GM12878 (cell line): ENCODE measurements around the gene GUCA2B. TPM values are rescaled to one million over a fixed set of nuclear protein-coding genes. Genes with fewer than 3 reads are reported as not detected.

ENCODE experiments used
- ATAC-seq: fragments of 200-7000 bp; cut with Tn5 transposase; 3 replicates; pipeline ENCODE4 v1.9.1; 2020; ENCODE audit warnings: mild to moderate bottlenecking, moderate library complexity
- BruUV-seq: library from RNA; stranded (reverse); fragments of 400-500 nt; replicated peaks from 2 replicates; lab custom pipeline; 2021; lab: Mats Ljungman, UMichigan
- CTCF ChIA-PET: fragments of 300-600 bp; sonication (Branson Sonifier 250); formaldehyde crosslinking; extraction: SDS; loops from one replicate; lab custom pipeline; 2021; ENCODE audit warnings: inconsistent platforms; lab: Yijun Ruan, JAX
- POLR2A ChIA-PET: fragments of 350-600 bp; formaldehyde crosslinking; extraction: SDS; loops from one replicate; lab custom pipeline; 2021; ENCODE audit warnings: inconsistent platforms; lab: Charles Lee
- RAD21 ChIA-PET: fragments of 300-600 bp; sonication (Branson Sonifier 250); formaldehyde crosslinking; loops from one replicate; lab custom pipeline; 2023; ENCODE audit warnings: antibody characterized with exemption; ENCODE audit not compliant: unreplicated experiment; lab: Charles Lee
- SMC1A ChIA-PET: fragments of 300-600 bp; sonication (Branson Sonifier 250); formaldehyde crosslinking; loops from one replicate; lab custom pipeline; 2023; ENCODE audit not compliant: unreplicated experiment, uncharacterized antibody; lab: Charles Lee
- DNase-seq: peaks from one replicate; pipeline ENCODE4 v3.0.0-alpha.2; 2011; ENCODE audit warnings: low read depth, low spot score
- FAIRE-seq: peaks from 3 replicates; lab custom pipeline; 2011; peaks lifted over from hg19 to GRCh38; lab: Jason Lieb, UNC
- H2AFZ ChIP-seq: 2 replicates; pipeline ENCODE4 v1.6.0; 2011; ENCODE audit warnings: low read depth, low read length, control low read depth; ENCODE audit not compliant: control insufficient read depth
- H3K27ac ChIP-seq: 2 replicates; pipeline ENCODE4 v1.5.1; 2011; ENCODE audit warnings: control low read depth; ENCODE audit not compliant: control insufficient read depth, insufficient read depth
- H3K27me3 ChIP-seq, 2 experiments: replicated peaks in 1 of 2; 2 replicates each; pipeline versions ENCODE4 v1.6.0 to v1.6.1; 2011; ENCODE audit warnings: low read length in 1 of 2; ENCODE audit not compliant: control insufficient read depth in 2 of 2, insufficient read depth in 2 of 2
- H3K36me3 ChIP-seq, 2 experiments: 2 replicates each; pipeline ENCODE4 v1.5.1; 2011; ENCODE audit warnings: low read length in 1 of 2; ENCODE audit not compliant: control insufficient read depth in 2 of 2, insufficient read depth in 2 of 2
- H3K4me1 ChIP-seq: 2 replicates; pipeline ENCODE4 v1.6.1; 2011; ENCODE audit warnings: mild to moderate bottlenecking, low read length, moderate library complexity, mixed read lengths; ENCODE audit not compliant: control insufficient read depth, insufficient read depth
- H3K4me2 ChIP-seq: 2 replicates; pipeline ENCODE4 v1.6.0; 2011; ENCODE audit warnings: control low read depth; ENCODE audit not compliant: control insufficient read depth, insufficient read depth
- H3K4me3 ChIP-seq: fragments of 200-600 bp; sonication (generic); 2 replicates; pipeline ENCODE4 v1.5.1; 2016
- H3K79me2 ChIP-seq: 2 replicates; pipeline ENCODE4 v1.6.0; 2011; ENCODE audit warnings: low read length; ENCODE audit not compliant: control insufficient read depth, insufficient read depth
- H3K9ac ChIP-seq: 2 replicates; pipeline ENCODE4 v1.8.0; 2011; ENCODE audit warnings: low read length, control low read depth, mixed read lengths; ENCODE audit not compliant: control insufficient read depth, insufficient read depth
- H3K9me3 ChIP-seq: replicated peaks from 3 replicates; pipeline ENCODE4 v1.5.1; 2011; ENCODE audit warnings: mild to moderate bottlenecking, low read length; ENCODE audit not compliant: control insufficient read depth, insufficient read depth
- H4K20me1 ChIP-seq: 2 replicates; pipeline ENCODE4 v1.6.0; 2011; ENCODE audit not compliant: control insufficient read depth, insufficient read depth
- BHLHE40 ChIP-seq, 2 experiments: fragments of 450-650 bp in 1 of 2; IDR thresholded peaks; 2 replicates each; pipeline ENCODE4 v1.6.1; 2011 to 2017; ENCODE audit warnings: low read depth in 2 of 2, borderline replicate concordance in 1 of 2, improper control_type of control experiment in 1 of 2, low read length in 1 of 2, mild to moderate bottlenecking in 1 of 2
- CEBPB ChIP-seq, 2 experiments: fragments of 150-350 bp in 1 of 2; IDR thresholded peaks; 2 replicates each; pipeline ENCODE4 v1.6.1; 2012 to 2014; ENCODE audit warnings: low read depth in 2 of 2, low read length in 2 of 2, borderline replicate concordance in 1 of 2, inconsistent platforms in 1 of 2
- E4F1 ChIP-seq: fragments of 450-650 bp; IDR thresholded peaks from 2 replicates; pipeline ENCODE4 v1.6.1; 2018; ENCODE audit warnings: borderline replicate concordance, mild to moderate bottlenecking; ENCODE audit not compliant: partially characterized antibody
- ETV6 ChIP-seq, 2 experiments: fragments of 450-650 bp in 1 of 2; IDR thresholded peaks in 1 of 2; conservative IDR thresholded peaks in 1 of 2; 2 replicates each; pipeline ENCODE4 v1.6.1; 2014; ENCODE audit warnings: antibody characterized with exemption in 1 of 2, borderline replicate concordance in 1 of 2, low read depth in 1 of 2, mild to moderate bottlenecking in 1 of 2, moderate library complexity in 1 of 2
- FOS ChIP-seq: IDR thresholded peaks from 3 replicates; pipeline ENCODE4 v1.6.1; 2011; ENCODE audit warnings: borderline replicate concordance; ENCODE audit not compliant: insufficient read length; ENCODE audit errors: extremely low read depth
- HDAC2 ChIP-seq: fragments of 200-600 bp; sonication (generic); IDR thresholded peaks from 2 replicates; pipeline ENCODE4 v1.6.1; 2017
- IRF4 ChIP-seq: IDR thresholded peaks from 2 replicates; pipeline ENCODE4 v1.6.1; 2011; ENCODE audit warnings: low read depth, low read length
- LARP7 ChIP-seq: fragments of 450-650 bp; IDR thresholded peaks from 2 replicates; pipeline ENCODE4 v1.6.1; 2017; ENCODE audit warnings: mild to moderate bottlenecking
- NFIC ChIP-seq: IDR thresholded peaks from 2 replicates; pipeline ENCODE4 v1.6.1; 2012; ENCODE audit warnings: low read depth, mild to moderate bottlenecking, inconsistent platforms, low read length, moderate library complexity
- RELA ChIP-seq: fragments of 450-650 bp; IDR thresholded peaks from 2 replicates; pipeline ENCODE4 v1.8.0; 2014; ENCODE audit warnings: borderline replicate concordance; ENCODE audit not compliant: partially characterized antibody
- RELB ChIP-seq: fragments of 450-650 bp; IDR thresholded peaks from 2 replicates; pipeline ENCODE4 v1.6.1; 2017; ENCODE audit warnings: low read depth, mild to moderate bottlenecking, moderate library complexity
- SUPT20H ChIP-seq: IDR thresholded peaks from 2 replicates; pipeline ENCODE4 v1.6.1; 2011; ENCODE audit warnings: low read depth, mild to moderate bottlenecking, low read length, moderate library complexity, borderline replicate concordance; ENCODE audit not compliant: control insufficient read depth
- ZNF207 ChIP-seq: fragments of 450-650 bp; IDR thresholded peaks from 2 replicates; pipeline ENCODE4 v1.6.1; 2014; ENCODE audit warnings: antibody characterized with exemption, mild to moderate bottlenecking, borderline replicate concordance
- WGBS: methylation state at CpG from one replicate; pipeline ENCODE4 v1.1.6; 2016; ENCODE audit warnings: low lambda C conversion rate; ENCODE audit not compliant: insufficient replicate concordance, insufficient coverage; ENCODE audit errors: missing lambda C conversion rate; 5-methylcytosine and 5-hydroxymethylcytosine counted together
- in situ Hi-C: fragments of 300-500 bp; cut with MboI; formaldehyde crosslinking; loops from 9 replicates; pipeline ENCODE4 v1.14.3; 2018; ENCODE audit warnings: mixed read lengths
- intact Hi-C: fragments of 100-400 bp; cut with micrococcal nuclease; formaldehyde crosslinking; loops from one replicate; pipeline ENCODE4 v1.14.2; 2022; ENCODE audit not compliant: unreplicated experiment
- polyA plus RNA-seq, 11 experiments: library from polyadenylated mRNA; depleted of rRNA in 4 of 11; unstranded in 6 of 11; stranded (reverse) in 5 of 11; fragments of >200 nt; fragmentation: Nextera tagmentation in 4 of 11; fragmentation: Illumina TruSeq in 1 of 11; extraction: Ambion mirVana in 4 of 11; extraction: Trizol in 1 of 11; gene quantifications; 1 replicate in 1 of 11; 2 replicates in 10 of 11; pipeline versions ENCODE4 v1.2.1 to v1.2.3, GENCODE V29; 2011 to 2016; ENCODE audit warnings: inconsistent platforms in 2 of 11, missing spikeins in 2 of 11, low read depth in 1 of 11
- total RNA-seq, 4 experiments: library from RNA; depleted of rRNA in 3 of 4; stranded (reverse); fragments of >200 nt in 3 of 4; fragmentation: Illumina TruSeq in 1 of 4; extraction: Trizol in 1 of 4; gene quantifications; 2 replicates each; pipeline versions ENCODE4 v1.2.1 to v1.2.3, GENCODE V29; 2013 to 2021

Gene GUCA2B
- total and polyA plus RNA-seq, 10 of the 15 experiments (the other 5 are each of a cell fraction or from before 2014, with no cell fraction given), result not detected

GRCh38 chr1:42178249-42178648 is 25.0 kb downstream of the GUCA2B start:
- no peaks in the 10 kb centered on the region for H3K4me1 ChIP-seq
- no peak overlapping the region for H3K27ac ChIP-seq
- intact Hi-C loops, result loop anchor here (5.0 to 10.0 kb wide), 2 partner anchors 159 to 287 kb away; partner anchors contain the start of genes CCDC30 and FOXJ3
- no peaks in the 10 kb centered on the region for H3K27me3 ChIP-seq
- WGBS, result 96% methylated on average over 3 of the region's 3 CpGs
- no peak overlapping the region for H3K9ac ChIP-seq
- FAIRE-seq, result no peak
- no peak for ATAC-seq
- H3K4me3 ChIP-seq, result no peak overlapping the region
- no peak for DNase-seq
- POLR2A ChIA-PET, result no interaction called here
- SMC1A ChIA-PET, result interaction anchor here (1.0 kb wide), 1 partner anchor 895 kb away, joined by 3 read pairs; no protein-coding TSS in a partner anchor
- TF ChIP-seq HDAC2 (no peak), BHLHE40 (IDR thresholded peaks at IDR 0.05; ENCODE audit: borderline replicate concordance in 1 of 2, low read depth in 2 of 2, low read length in 1 of 2) (no peak), RELB (no peak), E4F1 (no peak), ETV6 (conservative IDR thresholded peaks at IDR 0.05 in 1 of 2, IDR thresholded peaks at IDR 0.05 in 1 of 2; ENCODE audit: borderline replicate concordance in 1 of 2, low read depth in 1 of 2) (no peak), ZNF207 (no peak), LARP7 (no peak), RELA (no peak), FOS (no peak), IRF4 (no peak), NFIC (no peak), SUPT20H (no peak), CEBPB (IDR thresholded peaks at IDR 0.05; ENCODE audit: borderline replicate concordance in 1 of 2, low read depth in 2 of 2, low read length in 2 of 2) (no peak)
- no peaks in the 10 kb centered on the region for H3K79me2 ChIP-seq
- in situ Hi-C loops, result loop anchor here (10.0 kb wide), 1 partner anchor 603 kb away; no protein-coding TSS in a partner anchor
- peaks cover 0 to 19% of the 10 kb centered on the region in 2 experiments for H3K36me3 ChIP-seq
- RAD21 ChIA-PET, result no interaction called here
- no peaks in the 10 kb centered on the region for H3K9me3 ChIP-seq
- H3K4me2 ChIP-seq, result no peak overlapping the region
- no peak overlapping the region for H2AFZ ChIP-seq
- CTCF ChIA-PET, result interaction anchor here (0.7 to 2.4 kb wide), 3 partner anchors 10 to 280 kb away, joined by 3 to 15 read pairs (median 4); partner anchors contain the start of gene FOXJ3
- no peaks in the 10 kb centered on the region for H4K20me1 ChIP-seq
- BruUV-seq, result no TSS peak
